Fibroblast of mammary gland (primary cell): Measurements from ENCODE around the gene NRXN3.

ENCODE experiments used
- DNase-seq: peaks from one replicate; pipeline ENCODE4 v3.0.0-alpha.2; 2010; ENCODE audit warnings: low read depth
- H3K4me3 ChIP-seq: 2 replicates; pipeline ENCODE4 v1.5.1; 2011; ENCODE audit warnings: low read depth, mild to moderate bottlenecking, low read length, moderate library complexity; ENCODE audit not compliant: control insufficient read depth
- CTCF ChIP-seq: conservative IDR thresholded peaks from 2 replicates; pipeline ENCODE4 v1.5.1; 2011; ENCODE audit warnings: low read depth, low read length, inconsistent platforms; ENCODE audit not compliant: control insufficient read depth, insufficient read depth

The NRXN3 gene

GRCh38 chr14:79407572-79407971, 1237.4 kb downstream of the NRXN3 start:
- no peak for TF ChIP-seq CTCF
- H3K4me3 ChIP-seq, result no peak overlapping the region
- no peak for DNase-seq

- no peak for DNase-seq
- H3K4me3 ChIP-seq, result no peak overlapping the region
- no peak for TF ChIP-seq CTCF
These were observed 1238.5 kb downstream of the NRXN3 start for GRCh38 chr14:79408696-79409095.

GRCh38 chr14:79411403-79412174, 1241.4 kb downstream of the NRXN3 start:
- no peak overlapping the region for H3K4me3 ChIP-seq
- TF ChIP-seq CTCF, result no peak
- peak; percentile 36 for DNase-seq

DNA sequence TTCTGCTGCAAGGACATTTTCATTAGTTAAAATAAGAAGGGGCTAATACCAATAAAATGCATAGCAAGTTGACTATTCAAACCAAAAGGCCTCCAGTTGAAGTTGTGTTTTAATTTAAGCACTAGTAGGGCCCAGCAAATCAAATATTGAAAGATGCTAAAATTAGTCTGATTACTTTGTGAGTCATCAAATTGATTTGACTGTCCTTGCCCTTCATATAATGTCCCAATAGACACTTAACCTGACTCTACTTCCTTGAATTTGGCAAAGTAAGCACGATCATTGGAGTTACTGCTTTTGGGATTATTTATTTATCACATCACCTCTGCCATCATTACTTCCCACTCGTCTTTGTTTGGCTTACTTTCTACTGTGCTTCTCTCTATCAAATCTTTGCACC, 1242.6 kb downstream of the NRXN3 start:
- no peak for TF ChIP-seq CTCF
- no peak overlapping the region for H3K4me3 ChIP-seq

GRCh38 chr14:79413734-79414428, 1243.7 kb downstream of the NRXN3 start:
- TF ChIP-seq CTCF, result no peak
- H3K4me3 ChIP-seq, result no peak overlapping the region
- peak; percentile 30 for DNase-seq

More for the DNA sequence above, 1242.6 kb downstream of the NRXN3 start:
- no peak for DNase-seq

GRCh38 chr14:79415726-79416125, 1245.6 kb downstream of the NRXN3 start:
- H3K4me3 ChIP-seq, result no peak overlapping the region
- DNase-seq, result peak; percentile 48
- TF ChIP-seq CTCF, result no peak
